GM18498 (cell line): Measurements from ENCODE around the gene NUBP2.

Source experiments
- ATAC-seq: cut with Tn5 transposase; IDR thresholded peaks from one replicate; pipeline ENCODE4 v1.9.1; 2021; ENCODE audit warnings: mild to moderate bottlenecking, moderate library complexity; ENCODE audit not compliant: unreplicated experiment

NUBP2 gene

DNA sequence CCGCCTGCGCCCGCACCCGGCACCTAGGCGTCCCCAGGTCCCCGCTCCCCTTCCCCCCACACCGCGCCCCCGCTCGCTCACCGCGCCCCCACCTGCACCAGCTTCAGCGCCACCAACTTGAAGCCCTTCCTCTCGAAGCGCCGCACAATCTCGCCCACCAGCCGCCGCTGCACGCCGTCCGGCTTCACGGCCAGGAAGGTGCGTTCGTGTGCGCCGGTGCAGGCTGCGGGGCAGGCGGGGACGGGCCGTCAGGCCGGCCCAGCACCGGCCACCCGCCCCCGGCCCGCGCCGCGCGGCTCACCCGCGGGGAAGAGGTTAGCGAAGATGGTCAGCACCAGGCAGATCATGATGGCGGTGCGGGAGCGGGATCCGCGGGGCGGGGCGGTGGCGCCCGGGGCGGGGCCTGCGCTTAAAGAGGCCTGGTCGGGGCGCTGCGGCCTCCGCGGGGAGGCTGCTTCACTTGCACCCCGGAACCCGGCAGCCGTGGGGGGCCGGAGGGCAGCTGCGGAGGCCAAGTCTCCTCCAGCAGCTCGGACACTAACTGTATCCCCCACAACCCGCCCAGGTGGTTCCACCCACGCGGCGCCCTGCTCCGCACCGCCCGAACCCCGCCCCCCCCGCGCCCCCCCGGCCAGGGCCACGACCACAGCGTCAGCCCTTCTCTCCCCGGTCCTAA lies 11.4 kb upstream of the NUBP2 start, which contains the start of gene NME3:
Gene NME3 (minus strand): TSS at position 356 of the 676 bp plus-strand sequence. CDS start 9 bp downstream, at position 347.
- peak; percentile 40 for ATAC-seq

DNA sequence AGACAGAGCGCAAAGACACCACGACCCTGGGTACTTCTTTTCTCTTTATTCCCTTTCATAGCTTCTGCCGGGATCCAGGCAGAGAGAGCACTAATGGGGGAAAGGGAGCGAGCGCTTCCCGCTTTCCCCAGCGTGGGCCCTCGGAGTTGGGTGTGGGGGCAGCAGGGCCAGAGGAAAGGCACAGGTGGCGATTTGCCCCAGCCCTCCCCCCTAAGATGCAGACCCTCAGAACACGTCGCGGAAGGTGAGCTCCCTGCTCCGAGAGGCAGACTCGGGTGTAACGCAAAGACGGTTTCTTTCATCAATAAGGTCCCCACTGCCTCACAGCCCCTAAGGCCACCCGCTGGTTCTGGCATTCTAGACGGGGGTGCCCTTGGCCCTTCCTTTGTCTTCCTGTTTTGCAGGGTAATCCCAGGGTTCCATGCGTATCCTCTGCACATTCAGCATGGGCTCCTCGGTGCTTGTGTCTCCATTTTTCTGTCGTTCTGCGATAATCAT lies 10.8 kb upstream of the NUBP2 start:
- no peak for ATAC-seq

DNA sequence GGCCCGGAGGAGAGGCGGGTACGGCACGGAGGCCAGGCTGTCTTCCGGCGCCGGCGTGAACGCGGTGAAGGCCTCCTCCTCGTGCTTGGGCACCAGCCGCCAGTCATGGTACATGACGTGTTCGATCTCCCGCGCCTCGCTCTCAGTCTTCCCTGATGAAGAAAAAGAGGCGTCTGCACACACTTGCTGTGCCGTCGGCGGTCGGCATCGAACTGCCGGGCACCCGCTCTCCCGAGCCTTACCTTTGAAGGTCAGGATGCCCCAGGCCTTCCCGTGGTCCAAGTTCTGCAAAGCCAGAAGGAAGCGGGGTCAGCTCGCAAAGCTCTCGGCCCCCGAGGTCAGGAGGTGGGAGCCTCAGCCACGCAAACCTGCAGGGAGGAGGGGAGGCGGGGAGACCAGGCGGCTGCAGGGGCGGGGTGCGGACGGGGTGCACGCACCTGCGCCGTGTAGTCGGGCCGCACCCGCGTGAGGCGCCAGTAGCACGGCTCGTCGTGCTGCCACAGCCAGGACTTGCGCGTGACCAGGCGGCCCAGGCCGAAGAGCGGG lies 10.3 kb upstream of the NUBP2 start, which contains the start of gene EME2:
Gene EME2 (plus strand): TSS at position 449 of the 546 bp plus-strand sequence. CDS start 418 bp downstream, outside the sequence.
- ATAC-seq: no peak

DNA sequence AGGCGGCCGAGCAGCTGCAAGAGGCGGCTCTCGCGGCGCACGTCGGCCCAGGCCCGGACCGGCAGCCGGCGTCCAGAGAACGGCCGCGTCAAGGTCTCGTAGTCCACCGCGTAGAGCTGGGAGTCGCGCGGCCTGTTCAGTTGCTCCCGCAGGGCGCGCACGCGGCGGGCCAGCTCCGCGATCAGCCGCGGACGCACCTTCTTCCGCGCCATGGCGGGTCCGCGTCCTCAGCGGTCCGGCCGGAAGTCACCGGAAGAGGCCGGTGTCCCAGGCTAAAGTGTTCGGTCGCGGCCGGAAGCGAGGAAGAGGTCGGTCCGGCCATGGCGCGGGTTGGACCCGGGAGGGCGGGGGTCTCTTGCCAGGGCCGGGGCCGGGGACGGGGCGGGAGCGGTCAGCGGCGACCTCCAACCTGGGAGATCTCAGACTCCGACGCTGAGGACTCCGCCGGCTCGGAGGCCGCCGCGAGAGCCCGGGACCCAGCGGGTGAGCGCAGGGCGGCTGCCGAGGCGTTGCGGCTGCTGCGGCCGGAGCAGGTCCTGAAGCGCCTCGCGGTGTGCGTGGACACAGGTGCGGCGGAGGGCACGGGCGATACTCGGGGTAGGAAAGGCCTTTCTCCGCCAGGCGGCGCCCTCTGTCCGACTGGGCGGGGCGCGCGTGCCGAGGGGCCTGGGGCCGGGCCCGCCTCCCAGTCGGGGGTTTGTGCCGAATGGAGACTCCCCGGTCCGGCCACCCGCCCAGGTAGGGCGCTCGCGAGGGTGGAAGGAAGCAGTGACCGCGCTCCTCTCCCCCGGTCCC lies 9.7 kb upstream of the NUBP2 start, which contains the start of gene MRPS34:
Gene MRPS34 (minus strand): TSS at position 227 of the 795 bp plus-strand sequence. CDS start 15 bp downstream, at position 212.
- ATAC-seq: peak; percentile 46

DNA sequence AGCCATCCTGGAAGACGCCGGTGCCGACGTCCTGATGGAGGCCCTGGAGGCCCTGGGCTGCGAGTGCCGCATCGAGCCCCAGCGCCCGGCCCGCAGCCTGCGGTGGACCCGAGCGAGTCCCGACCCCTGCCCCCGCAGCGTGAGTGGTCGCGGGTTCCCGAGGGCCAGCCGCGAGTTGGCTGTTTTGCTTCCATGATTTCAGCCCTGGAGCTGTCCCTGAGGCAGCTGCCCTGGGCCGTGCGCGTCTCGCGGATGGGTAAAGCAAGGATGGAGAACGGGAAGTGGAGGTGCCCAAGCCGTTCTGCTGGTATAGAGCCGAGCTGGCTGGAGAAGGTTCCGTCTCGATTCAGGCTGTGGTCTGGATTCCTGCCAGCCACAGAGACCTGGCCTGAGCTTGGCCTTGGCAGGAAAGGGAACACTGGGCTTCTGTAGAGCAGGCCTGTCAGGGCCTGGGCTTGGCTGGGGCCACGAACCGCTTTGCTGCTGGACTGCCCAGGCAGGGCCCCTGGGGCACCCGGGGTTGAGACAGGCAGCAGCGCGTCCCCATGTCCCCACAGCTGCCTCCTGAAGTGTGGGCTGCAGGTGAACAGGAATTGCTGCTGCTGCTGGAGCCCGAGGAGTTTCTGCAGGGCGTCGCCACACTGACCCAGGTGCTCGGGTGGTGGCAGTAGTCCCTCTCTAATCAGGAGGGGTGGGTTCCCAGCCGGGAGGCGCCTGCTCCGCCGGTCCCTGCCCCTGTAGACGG lies 8.9 kb upstream of the NUBP2 start:
- ATAC-seq: no peak

DNA sequence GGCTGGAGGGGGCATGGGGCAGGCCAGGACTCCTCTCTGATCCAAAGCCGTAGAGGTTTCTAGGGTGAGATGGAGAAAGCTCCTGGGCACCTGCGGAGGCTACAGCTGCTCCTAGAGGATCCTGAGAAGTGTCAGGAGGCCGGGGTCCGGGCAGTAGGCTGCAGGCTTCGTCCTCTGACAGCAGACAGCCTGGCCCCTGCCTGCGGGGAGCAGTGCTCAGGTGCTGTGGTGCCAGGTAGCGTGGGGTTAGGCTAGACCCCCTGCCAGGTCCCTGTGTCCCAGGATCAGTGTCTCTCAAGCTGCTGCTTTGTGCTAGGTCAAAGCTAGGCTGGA lies 8.3 kb upstream of the NUBP2 start:
- no peak for ATAC-seq

DNA sequence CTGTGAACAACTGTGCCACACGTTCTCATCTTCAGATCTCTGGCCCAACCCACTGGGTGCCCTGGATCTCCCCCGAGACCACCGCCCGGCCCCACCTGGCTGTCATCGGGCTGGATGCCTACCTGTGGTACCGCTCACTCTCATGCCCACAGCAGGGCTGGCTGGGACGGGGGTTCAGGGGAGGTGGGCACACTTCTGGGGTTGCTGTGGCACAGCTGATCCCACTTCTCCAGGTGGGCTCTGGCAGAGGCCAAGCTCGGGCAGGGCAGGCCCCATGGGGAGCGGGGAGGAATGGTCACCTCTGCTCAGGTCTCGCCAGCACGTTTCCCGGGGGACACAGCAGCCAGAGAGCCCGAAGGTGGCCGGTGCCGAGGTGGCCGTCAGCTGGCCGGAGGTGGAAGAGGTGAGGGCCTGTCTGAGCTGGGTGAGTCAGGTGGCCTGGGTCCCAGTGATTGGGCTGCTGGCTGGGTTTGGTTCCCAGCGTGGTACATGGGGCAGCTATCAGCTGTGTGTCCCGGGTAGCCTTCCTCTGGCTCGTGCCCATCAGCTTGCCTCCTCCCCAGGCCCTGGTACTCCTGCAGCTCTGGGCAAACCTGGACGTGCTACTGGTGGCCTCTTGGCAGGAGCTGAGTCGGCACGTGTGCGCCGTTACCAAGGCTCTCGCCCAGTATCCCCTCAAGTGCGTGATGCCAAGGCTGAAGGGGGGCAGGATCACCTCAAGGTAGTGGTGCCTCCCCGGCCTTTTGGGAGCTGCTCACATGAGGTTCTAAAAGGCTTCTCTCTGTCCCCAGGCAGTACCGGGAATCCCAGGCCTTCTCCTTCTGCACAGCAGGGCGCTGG lies 7.5 kb upstream of the NUBP2 start:
- no peak for ATAC-seq

DNA sequence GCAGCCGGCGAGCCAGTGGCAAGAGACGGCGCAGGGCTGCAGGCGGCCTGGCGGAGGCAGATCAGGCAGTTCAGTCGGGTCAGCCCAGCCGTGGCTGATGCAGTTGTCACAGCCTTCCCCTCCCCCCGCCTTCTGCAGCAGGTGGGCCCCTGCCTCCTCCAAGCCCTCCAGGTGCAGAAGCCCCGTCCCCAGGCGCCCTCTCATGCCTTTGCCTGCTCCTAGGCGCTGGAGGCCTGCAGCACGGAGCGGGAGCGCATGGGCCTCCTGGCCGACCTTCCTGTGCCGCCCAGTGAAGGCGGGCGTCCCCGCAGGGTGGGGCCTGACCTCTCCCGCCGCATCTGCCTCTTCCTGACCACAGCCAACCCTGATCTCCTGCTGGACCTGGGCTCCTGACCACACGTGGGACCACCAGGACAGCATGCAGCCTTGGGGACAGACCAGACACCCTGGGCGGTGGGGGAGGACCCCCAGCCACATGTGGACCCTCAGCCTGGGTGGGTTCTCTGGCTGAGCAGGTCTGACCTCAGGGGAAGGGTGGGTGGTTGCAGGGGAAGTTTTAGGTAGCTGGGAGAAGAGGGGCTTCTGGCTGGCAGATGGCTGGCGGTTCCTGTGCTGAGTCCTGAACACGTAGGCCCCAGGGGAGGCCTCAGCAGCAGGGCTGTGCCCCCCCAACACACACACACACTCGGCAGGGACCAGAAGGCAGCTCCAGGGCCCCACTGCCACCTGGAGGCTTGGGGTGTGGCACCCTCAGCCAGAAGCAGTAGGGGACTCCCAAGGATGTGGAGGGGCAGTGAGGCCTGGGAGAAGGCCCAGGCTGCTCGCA lies 6.7 kb upstream of the NUBP2 start:
- ATAC-seq: no peak

DNA sequence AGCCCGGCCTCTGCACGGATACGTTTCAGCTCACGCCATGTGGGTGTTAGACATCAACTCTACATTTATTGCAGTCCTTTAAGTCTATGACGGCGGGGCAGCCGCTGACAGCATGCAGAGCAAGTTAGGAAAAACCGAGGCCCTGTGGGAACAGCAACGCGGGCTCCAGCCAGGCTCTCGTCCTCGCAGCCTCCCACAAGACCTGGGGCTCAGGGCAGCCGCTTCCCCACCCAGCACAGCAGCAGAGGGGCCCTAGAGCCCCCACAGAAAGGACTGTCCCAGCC lies 6.1 kb upstream of the NUBP2 start:
- ATAC-seq: no peak

DNA sequence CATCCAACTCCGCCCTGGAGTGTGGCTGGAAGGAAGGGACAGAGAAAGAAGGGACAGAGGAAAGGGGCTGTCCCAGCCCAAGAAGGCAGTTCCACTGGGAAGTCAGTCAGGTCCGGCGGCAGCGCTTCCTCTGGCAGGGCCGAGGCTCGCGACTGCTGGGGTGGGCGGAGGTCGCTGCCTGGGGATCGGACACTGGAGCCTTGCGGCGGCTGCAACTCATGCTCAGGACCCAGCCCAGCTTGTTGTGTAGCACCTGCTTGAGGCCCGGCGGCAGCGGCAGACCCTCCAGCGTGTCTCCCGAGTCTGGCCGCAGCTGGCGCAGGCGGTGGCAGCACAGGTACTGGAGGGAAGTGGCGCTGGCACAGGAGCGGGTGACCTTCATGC lies 5.8 kb upstream of the NUBP2 start:
- ATAC-seq: no peak

DNA sequence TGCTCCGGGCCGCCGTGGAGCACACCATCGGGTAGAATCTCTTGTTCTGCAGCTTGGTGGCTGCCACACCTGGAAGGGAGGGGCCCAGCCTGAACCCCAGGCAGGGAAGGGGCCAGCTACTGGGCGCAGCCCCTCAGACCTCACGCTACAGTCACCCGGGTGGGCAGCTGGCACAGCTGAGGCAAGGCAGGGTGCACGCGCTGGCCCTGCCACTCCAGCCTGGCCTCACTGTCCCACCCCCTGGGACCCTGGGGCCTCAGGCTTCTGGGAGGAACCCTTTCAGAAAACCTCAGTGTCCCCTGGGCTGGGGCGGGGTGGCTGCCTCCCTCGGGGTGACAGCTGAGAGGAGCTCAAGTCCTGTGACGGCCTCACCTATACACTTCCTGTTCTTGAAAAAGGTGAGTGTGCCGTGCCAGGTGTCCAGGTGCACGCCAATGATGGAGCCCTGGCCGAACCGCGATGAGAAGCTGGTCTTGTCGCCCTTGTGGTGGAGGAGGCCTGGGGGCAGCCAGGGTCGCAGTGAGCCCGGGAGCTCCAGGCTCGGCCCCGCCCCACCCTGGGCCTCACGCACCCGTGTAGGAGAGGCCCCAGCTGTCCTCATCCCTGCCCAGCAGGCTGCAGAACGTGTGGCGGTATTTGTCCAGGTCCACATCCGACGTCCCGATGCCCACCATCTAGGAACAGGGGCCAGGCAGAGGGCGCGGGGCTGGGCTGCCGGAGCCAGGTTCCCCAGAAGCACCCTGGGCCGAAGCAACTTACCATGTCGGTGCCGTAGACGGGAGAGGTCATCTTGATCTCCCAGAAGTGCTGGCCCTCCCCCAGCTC lies 5.2 kb upstream of the NUBP2 start:
- ATAC-seq: no peak

DNA sequence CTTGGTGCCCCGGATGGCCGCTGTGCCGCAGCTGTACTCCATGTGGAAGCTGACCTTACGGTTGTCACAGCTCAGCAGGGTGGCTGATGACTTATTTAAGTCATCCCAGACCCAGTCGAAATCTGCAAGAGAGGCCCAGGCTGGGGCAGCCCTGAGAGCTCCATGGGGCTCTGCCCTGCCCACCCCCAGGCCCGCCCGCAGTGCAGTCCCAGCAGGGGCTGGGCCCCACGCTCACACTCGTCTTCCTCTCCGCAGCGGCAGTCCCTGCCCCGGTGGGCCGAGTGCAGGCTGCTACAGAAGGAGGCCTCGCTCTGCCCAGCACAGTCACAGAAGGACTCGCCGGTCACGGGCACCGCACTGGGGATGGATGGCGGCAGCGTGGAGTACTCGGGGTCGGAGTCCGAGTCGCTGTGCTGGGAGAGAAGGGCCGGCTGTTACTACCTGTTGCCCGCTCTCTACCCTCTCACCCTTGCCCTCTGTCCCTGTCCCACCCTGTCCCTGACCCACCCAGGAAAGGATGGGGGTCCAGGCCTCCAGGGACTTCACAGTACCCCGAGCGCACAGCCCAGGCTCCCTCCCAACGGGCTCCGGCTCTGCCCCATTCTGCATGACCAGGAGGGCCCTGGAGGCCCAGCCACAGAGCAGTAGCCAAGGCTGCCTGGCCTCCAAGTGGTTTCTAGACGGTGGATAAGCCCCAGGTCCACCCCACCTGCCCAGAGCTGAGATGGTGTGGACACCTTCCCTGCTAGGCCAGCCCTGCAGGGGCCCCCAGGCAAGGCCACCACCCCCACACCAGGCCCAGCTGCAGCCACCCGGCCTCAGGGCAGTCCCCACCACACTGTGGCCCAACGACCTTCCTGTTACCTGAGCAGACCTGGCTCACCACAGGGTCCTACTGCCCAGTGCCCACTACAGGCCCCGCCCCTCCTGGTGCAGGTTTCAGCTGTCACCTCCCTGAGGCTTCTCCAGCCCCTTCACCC lies 4.3 kb upstream of the NUBP2 start:
- ATAC-seq: no peak

DNA sequence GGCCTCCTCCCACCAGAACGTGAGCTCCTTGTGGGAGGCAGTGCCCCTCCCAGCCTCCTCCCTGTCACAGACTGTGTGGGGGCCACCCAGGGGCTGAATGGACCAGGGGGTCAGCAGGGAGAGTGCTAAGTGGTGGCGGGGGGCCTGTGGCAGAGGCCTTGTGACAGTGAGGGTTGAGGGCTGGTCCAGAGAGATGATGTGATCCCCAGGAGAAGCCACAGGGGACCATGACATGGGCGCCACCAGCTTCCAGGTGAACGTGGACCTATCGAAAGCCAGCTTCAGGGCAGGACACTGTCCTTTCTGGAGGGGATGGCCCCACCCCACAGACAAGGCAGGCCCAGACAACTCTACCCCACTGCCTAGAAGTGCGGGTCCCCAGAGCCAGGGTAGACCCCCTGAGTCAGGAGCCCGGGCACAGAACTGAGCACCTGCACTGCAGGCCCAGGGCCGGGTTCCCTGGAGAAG lies 3.5 kb upstream of the NUBP2 start:
- no peak for ATAC-seq

DNA sequence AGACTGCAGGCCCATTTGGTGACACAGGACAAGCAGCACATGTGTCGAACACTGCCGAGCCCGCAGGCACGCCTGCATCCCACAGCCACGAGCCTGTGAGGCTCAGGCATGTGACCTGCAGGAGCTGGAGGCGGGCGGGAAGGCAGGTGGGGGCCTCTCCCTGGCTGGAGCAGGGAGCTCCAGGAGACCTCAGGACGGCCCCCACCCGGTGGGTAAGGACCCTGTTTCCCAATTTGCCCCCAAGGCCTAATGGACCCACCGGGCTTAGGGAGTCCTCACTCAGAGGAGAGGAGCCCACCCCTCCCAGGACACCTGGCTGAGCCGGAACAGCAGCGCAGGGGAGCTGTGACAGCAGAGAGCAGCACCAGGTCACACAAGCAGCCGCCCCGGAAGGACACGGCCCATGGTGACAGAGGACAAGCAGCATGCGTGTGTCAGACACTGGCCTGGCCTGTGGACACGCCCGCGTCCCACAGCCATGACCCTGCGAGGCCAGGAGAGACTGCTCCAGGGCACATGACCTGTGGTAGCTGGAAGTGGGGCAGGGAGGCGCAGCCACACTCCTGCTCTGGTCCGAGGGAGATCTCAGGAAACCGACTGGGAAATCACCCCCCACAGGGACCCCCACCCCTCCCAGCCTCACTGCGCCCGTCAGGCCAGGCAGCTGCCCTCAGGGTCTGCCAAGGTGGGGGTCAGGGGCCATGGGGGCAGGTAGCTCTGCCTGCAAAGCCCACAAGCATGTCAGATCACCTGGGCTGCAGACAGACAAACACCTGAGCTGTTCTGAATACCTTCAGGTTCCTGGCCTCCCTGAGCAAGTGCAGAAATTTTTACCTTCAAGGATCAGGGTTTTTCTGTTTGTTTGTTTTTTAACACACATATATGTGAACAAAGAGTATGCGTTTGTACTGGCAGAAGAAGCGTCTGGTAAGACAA lies 2.8 kb upstream of the NUBP2 start:
- ATAC-seq: no peak

DNA sequence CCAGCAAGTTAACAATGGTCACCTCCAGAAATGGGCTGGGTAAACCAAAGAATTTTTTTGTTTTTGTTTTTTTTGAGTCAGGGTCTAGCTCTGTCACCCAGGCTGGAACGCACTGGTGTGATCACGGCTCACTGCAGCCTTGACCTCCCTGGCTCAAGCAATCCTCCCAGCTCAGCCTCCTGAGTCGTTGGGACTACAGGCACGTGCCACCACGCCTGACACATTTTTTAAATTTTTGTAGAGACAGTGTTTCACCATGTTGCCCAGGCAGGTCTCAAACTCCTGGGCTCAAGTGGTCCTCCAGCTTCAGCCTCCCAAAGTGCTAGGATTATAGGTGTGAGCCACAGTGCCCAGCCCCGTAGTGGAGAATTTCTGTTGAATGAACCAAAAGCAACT lies 2.1 kb upstream of the NUBP2 start:
- no peak for ATAC-seq

DNA sequence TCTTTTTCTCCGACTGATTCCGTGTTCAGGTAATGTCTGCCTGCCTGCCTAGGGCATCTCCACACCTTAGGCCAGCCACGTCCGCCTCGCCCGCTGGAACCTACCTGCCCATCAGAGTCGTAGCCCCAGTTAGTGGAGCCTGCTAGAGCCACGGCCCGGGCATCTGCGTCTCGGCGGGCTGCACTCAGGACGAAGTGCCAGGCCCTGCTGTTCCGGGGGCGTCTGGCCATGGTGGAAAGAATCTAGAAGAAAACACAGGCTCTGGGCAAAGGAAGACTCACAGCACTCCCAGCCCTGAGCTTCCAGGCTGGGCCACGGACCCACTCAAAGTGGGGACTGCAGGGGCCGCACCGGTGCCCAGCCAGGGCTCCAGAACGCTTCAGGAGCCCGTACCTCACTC lies 1.5 kb upstream of the NUBP2 start:
- no peak for ATAC-seq
